A673 (cell line): Measurements from ENCODE around the gene IRS4. TPM values are rescaled to one million over a fixed set of nuclear protein-coding genes. Genes with fewer than 3 reads are reported as not detected.

ENCODE experiments used
- BruUV-seq: library from RNA; stranded (reverse); fragments of 400-500 nt; replicated peaks from 2 replicates; lab custom pipeline; 2021; lab: Mats Ljungman, UMichigan
- CTCF ChIA-PET: fragments of 300-600 bp; sonication (Branson Sonifier 250); formaldehyde crosslinking; loops from one replicate; lab custom pipeline; 2022; ENCODE audit warnings: antibody characterized with exemption; lab: Charles Lee
- POLR2A ChIA-PET: fragments of 300-600 bp; sonication (Branson Sonifier 250); formaldehyde crosslinking; loops from one replicate; lab custom pipeline; 2022; ENCODE audit warnings: antibody characterized with exemption; ENCODE audit not compliant: low non-redundant PET; lab: Charles Lee
- DNase-seq: peaks from one replicate; pipeline ENCODE4 v3.0.0-alpha.2; 2015; ENCODE audit warnings: low spot score
- H3K27ac ChIP-seq: fragments of 200-600 bp; sonication (generic); 2 replicates; pipeline ENCODE4 v1.5.1; 2016; ENCODE audit warnings: mixed run types, low read depth, mild to moderate bottlenecking, mixed read lengths, antibody characterized with exemption, low read length; ENCODE audit not compliant: poor library complexity, severe bottlenecking
- H3K27me3 ChIP-seq: fragments of 200-600 bp; sonication (generic); replicated peaks from 2 replicates; pipeline ENCODE4 v1.6.1; 2017; ENCODE audit warnings: mixed run types, low read depth, mild to moderate bottlenecking, mixed read lengths, antibody characterized with exemption, low read length; ENCODE audit not compliant: insufficient read depth, poor library complexity
- H3K36me3 ChIP-seq: fragments of 200-600 bp; sonication (generic); 2 replicates; pipeline ENCODE4 v1.6.1; 2016; ENCODE audit warnings: mixed run types, mild to moderate bottlenecking, mixed read lengths, antibody characterized with exemption, low read length; ENCODE audit not compliant: insufficient read depth, poor library complexity, severe bottlenecking
- H3K4me1 ChIP-seq: fragments of 200-600 bp; sonication (generic); 2 replicates; pipeline ENCODE4 v1.6.1; 2017; ENCODE audit warnings: mixed run types, mild to moderate bottlenecking, mixed read lengths, antibody characterized with exemption, low read length; ENCODE audit not compliant: insufficient read depth, poor library complexity, severe bottlenecking
- H3K4me3 ChIP-seq: fragments of 200-600 bp; sonication (generic); 2 replicates; pipeline ENCODE4 v1.5.1; 2016; ENCODE audit warnings: low read depth, mixed run types, mild to moderate bottlenecking, mixed read lengths, low read length; ENCODE audit not compliant: poor library complexity, severe bottlenecking
- H3K9me3 ChIP-seq: fragments of 200-600 bp; sonication (generic); 2 replicates; pipeline ENCODE4 v1.6.1; 2016; ENCODE audit warnings: mixed run types, low read depth, mild to moderate bottlenecking, mixed read lengths, antibody characterized with exemption, low read length; ENCODE audit not compliant: poor library complexity, severe bottlenecking
- CTCF ChIP-seq: fragments of 300-800, 200-600 bp; sonication (generic); conservative IDR thresholded peaks from 2 replicates; pipeline ENCODE4 v1.5.1; 2017; ENCODE audit warnings: low read depth, mild to moderate bottlenecking, antibody characterized with exemption, low read length, moderate library complexity, mixed read lengths
- EZH2 ChIP-seq: fragments of 200-600 bp; sonication (generic); IDR thresholded peaks from 2 replicates; pipeline ENCODE4 v1.6.1; 2017; ENCODE audit warnings: borderline replicate concordance, low read depth, mild to moderate bottlenecking, mixed read lengths, antibody characterized with exemption, low read length; ENCODE audit not compliant: poor library complexity, severe bottlenecking
- intact Hi-C: fragments of 100-400 bp; cut with micrococcal nuclease; formaldehyde crosslinking; loops from one replicate; pipeline ENCODE4 v1.10.0; 2022; ENCODE audit not compliant: unreplicated experiment
- total RNA-seq: library from RNA; stranded (reverse); gene quantifications from 2 replicates; pipeline ENCODE4 v1.2.3, GENCODE V29; 2021

IRS4 gene
- total RNA-seq, 1 experiment from 2014 or later: not detected

GRCh38 chrX:108735091-108735678, 1.2 kb downstream of the IRS4 start:
- H3K4me3 ChIP-seq: no peak overlapping the region
- TF ChIP-seq EZH2 (no peak), CTCF (no peak)
- intact Hi-C loops: no loop called here
- H3K36me3 ChIP-seq: no peaks in the 10 kb centered on the region
- peaks cover 81% of the 10 kb centered on the region for H3K27me3 ChIP-seq
- ChIA-PET POLR2A (no interaction called here), CTCF (no interaction called here)
- DNase-seq: no peak
- no peaks in the 10 kb centered on the region for H3K9me3 ChIP-seq
- no peaks in the 10 kb centered on the region for H3K4me1 ChIP-seq
- no TSS peak for BruUV-seq
- no peak overlapping the region for H3K27ac ChIP-seq

GRCh38 chrX:108734426-108734825, 1.9 kb downstream of the IRS4 start:
- TF ChIP-seq CTCF (no peak), EZH2 (no peak)
- Histone ChIP-seq H3K9me3 (no peaks in the 10 kb centered on the region), H3K4me1 (no peaks in the 10 kb centered on the region), H3K36me3 (no peaks in the 10 kb centered on the region), H3K27ac (no peak overlapping the region), H3K4me3 (no peak overlapping the region), H3K27me3 (peaks cover 85% of the 10 kb centered on the region)
- ChIA-PET POLR2A (no interaction called here), CTCF (no interaction called here)
- BruUV-seq: no TSS peak
- DNase-seq: no peak
- intact Hi-C loops: no loop called here

- Histone ChIP-seq H3K27me3 (peaks cover 96% of the 10 kb centered on the region), H3K36me3 (no peaks in the 10 kb centered on the region), H3K27ac (no peak overlapping the region), H3K4me1 (no peaks in the 10 kb centered on the region), H3K9me3 (no peaks in the 10 kb centered on the region), H3K4me3 (no peak overlapping the region)
- no peak for TF ChIP-seq CTCF
- no peak for TF ChIP-seq EZH2
- intact Hi-C loops: no loop called here
- POLR2A ChIA-PET: no interaction called here
- CTCF ChIA-PET: no interaction called here
- DNase-seq: no peak
- no TSS peak for BruUV-seq
These were observed 3.6 kb downstream of the IRS4 start for GRCh38 chrX:108732630-108733321.
